Osteoblast (primary cell): ENCODE measurements around the gene TXNDC12. TPM values are rescaled to one million over a fixed set of nuclear protein-coding genes. Genes with fewer than 3 reads are reported as not detected.

Experiments used
- DNase-seq: peaks from one replicate; pipeline ENCODE4 v3.0.0; 2011; ENCODE audit warnings: low spot score, mixed read lengths; ENCODE audit not compliant: insufficient read length; ENCODE audit errors: missing footprints
- H2AFZ ChIP-seq: 2 replicates; pipeline ENCODE4 v1.6.0; 2011; ENCODE audit warnings: mild to moderate bottlenecking, low read length
- H3K27ac ChIP-seq: 2 replicates; pipeline ENCODE4 v1.5.1; 2011; ENCODE audit warnings: mild to moderate bottlenecking, low read depth, low read length, moderate library complexity
- H3K27me3 ChIP-seq: 2 replicates; pipeline ENCODE4 v1.6.0; 2012; ENCODE audit warnings: mild to moderate bottlenecking, control low read depth, inconsistent platforms, low read length, moderate library complexity; ENCODE audit not compliant: insufficient read depth
- H3K36me3 ChIP-seq: 2 replicates; pipeline ENCODE4 v1.5.1; 2011; ENCODE audit warnings: mild to moderate bottlenecking, low read length, control low read depth, moderate library complexity; ENCODE audit not compliant: insufficient read depth
- H3K4me1 ChIP-seq: 2 replicates; pipeline ENCODE4 v1.5.1; 2011; ENCODE audit warnings: mild to moderate bottlenecking, low read length, control low read depth, moderate library complexity; ENCODE audit not compliant: insufficient read depth
- H3K4me2 ChIP-seq: 2 replicates; pipeline ENCODE4 v1.6.0; 2011; ENCODE audit warnings: mild to moderate bottlenecking, low read length; ENCODE audit not compliant: insufficient read depth
- H3K4me3 ChIP-seq: fragments of 200-600 bp; sonication (generic); 3 replicates; pipeline ENCODE4 v1.5.1; 2012; ENCODE audit warnings: mild to moderate bottlenecking, low read length, inconsistent platforms; ENCODE audit not compliant: insufficient read depth
- H3K79me2 ChIP-seq: 2 replicates; pipeline ENCODE4 v1.6.0; 2012; ENCODE audit warnings: mild to moderate bottlenecking, low read length, control low read depth, inconsistent platforms; ENCODE audit not compliant: insufficient read depth
- H3K9me3 ChIP-seq: 2 replicates; pipeline ENCODE4 v1.5.1; 2011; ENCODE audit warnings: low read depth, low read length, control low read depth
- H4K20me1 ChIP-seq: 2 replicates; pipeline ENCODE4 v1.6.0; 2012; ENCODE audit warnings: mild to moderate bottlenecking, low read length, control low read depth; ENCODE audit not compliant: insufficient read depth
- CTCF ChIP-seq: IDR thresholded peaks from 2 replicates; pipeline ENCODE4 v1.5.1; 2011; ENCODE audit warnings: mild to moderate bottlenecking, low read depth, low read length, moderate library complexity; ENCODE audit errors: extremely low read depth
- total RNA-seq: library from RNA; depleted of rRNA; stranded (reverse); fragments of >200 nt; gene quantifications from 2 replicates; pipeline ENCODE4 v1.2.3, GENCODE V29; 2012

The TXNDC12 gene
- total RNA-seq, 1 donor = 48.5 TPM

- Histone ChIP-seq H2AFZ (no peak overlapping the region), H3K36me3 (no peaks in the 10 kb centered on the region), H3K27me3 (no peaks in the 10 kb centered on the region), H4K20me1 (no peaks in the 10 kb centered on the region), H3K4me3 (no peak overlapping the region), H3K4me2 (no peak overlapping the region), H3K79me2 (no peaks in the 10 kb centered on the region), H3K27ac (no peak overlapping the region), H3K9me3 (no peaks in the 10 kb centered on the region), H3K4me1 (peaks cover 23% of the 10 kb centered on the region)
- peak; percentile 93 for TF ChIP-seq CTCF
- DNase-seq = peak; percentile 94
Observed at GRCh38 chr1:52002038-52002917, 52.7 kb downstream of the TXNDC12 start.

GRCh38 chr1:51998701-51999100, 56.3 kb downstream of the TXNDC12 start:
- H3K36me3 ChIP-seq = no peaks in the 10 kb centered on the region
- peaks cover 3% of the 10 kb centered on the region for H3K4me1 ChIP-seq
- no peak for DNase-seq
- no peaks in the 10 kb centered on the region for H3K9me3 ChIP-seq
- H3K4me3 ChIP-seq = no peak overlapping the region
- no peaks in the 10 kb centered on the region for H4K20me1 ChIP-seq
- no peak overlapping the region for H3K27ac ChIP-seq
- no peaks in the 10 kb centered on the region for H3K27me3 ChIP-seq
- no peak for TF ChIP-seq CTCF
- H3K4me2 ChIP-seq = no peak overlapping the region
- H3K79me2 ChIP-seq = no peaks in the 10 kb centered on the region
- H2AFZ ChIP-seq = no peak overlapping the region

- no peak overlapping the region for H3K27ac ChIP-seq
- peak overlapping the region; percentile 61 for H2AFZ ChIP-seq
- H3K4me2 ChIP-seq = no peak overlapping the region
- H4K20me1 ChIP-seq = no peaks in the 10 kb centered on the region
- no peak for TF ChIP-seq CTCF
- no peaks in the 10 kb centered on the region for H3K9me3 ChIP-seq
- H3K4me1 ChIP-seq = peaks cover 3% of the 10 kb centered on the region
- H3K36me3 ChIP-seq = no peaks in the 10 kb centered on the region
- peaks cover under 1% of the 10 kb centered on the region for H3K27me3 ChIP-seq
- no peaks in the 10 kb centered on the region for H3K79me2 ChIP-seq
- H3K4me3 ChIP-seq = no peak overlapping the region
- no peak for DNase-seq
Observed at GRCh38 chr1:51997974-51998382, 57.0 kb downstream of the TXNDC12 start.

- no peak for TF ChIP-seq CTCF
- DNase-seq = peak; percentile 96
- peaks cover 2% of the 10 kb centered on the region for H3K27me3 ChIP-seq
- H3K4me1 ChIP-seq = peaks cover 3% of the 10 kb centered on the region
- peak within 1 kb of the TSS; percentile 74 for H3K4me2 ChIP-seq
- H4K20me1 ChIP-seq = no peaks in the 10 kb centered on the region
- no peaks in the 10 kb centered on the region for H3K9me3 ChIP-seq
- peak within 1 kb of the TSS; percentile 39 for H2AFZ ChIP-seq
- no peaks in the 10 kb centered on the region for H3K36me3 ChIP-seq
- H3K79me2 ChIP-seq = peaks cover 30% of the 10 kb centered on the region
- H3K4me3 ChIP-seq = peak within 1 kb of the TSS; percentile 81
- no peak within 1 kb of the TSS for H3K27ac ChIP-seq
Observed at GRCh38 chr1:51990478-51990965, 64.5 kb downstream of the TXNDC12 start, which contains the start of gene RAB3B. Gene RAB3B (minus strand): TSS chr1:51990700. CDS start chr1:51977117, 13,583 bp downstream.
